GM19328 (cell line): ENCODE results near the gene CAMKMT.
"Not testable (repeated sequence)": the region's sequence is repeated elsewhere in the genome, so short reads cannot be mapped to it uniquely, and the experiment has no call there.

ENCODE experiments used
- ATAC-seq: cut with Tn5 transposase; IDR thresholded peaks from one replicate; pipeline ENCODE4 v1.9.1; 2021; ENCODE audit warnings: mild to moderate bottlenecking, moderate library complexity; ENCODE audit not compliant: unreplicated experiment

Gene CAMKMT

GRCh38 chr2:44580875-44581515 is 219.2 kb downstream of the CAMKMT start:
- ATAC-seq: no peak

DNA sequence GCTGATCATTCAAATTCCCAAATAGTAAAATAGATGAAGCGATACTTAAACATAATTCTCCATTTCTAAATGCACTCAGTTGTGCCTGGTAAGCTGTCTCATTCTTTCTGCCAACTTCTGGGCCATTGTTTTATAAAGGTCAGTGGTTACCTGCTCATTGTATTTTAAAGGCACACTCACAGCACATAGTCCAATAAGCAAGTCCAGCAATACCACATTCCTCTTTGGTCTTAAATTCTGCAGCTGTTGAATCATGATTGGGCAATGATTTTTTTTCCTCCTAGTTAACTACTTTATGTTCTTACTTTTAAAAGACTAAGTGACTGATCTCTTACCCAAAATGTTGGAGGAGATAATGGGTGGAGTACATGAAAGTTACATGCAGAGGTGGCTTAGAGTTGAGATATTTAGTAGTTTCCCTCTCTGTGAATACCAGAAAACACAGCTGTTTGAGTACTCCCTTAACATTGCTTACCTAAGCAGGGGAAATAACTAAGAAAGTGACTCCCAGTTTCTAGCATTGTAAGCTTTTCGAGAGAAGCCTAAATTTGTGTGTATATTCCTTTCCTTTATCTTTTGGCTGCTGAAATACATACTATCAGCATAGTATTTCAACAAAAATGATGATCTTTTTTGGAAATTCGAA is 220.7 kb downstream of the CAMKMT start:
- no peak for ATAC-seq

- ATAC-seq: not testable (repeated sequence)
Observed at GRCh38 chr2:44595615-44596014, 233.9 kb downstream of the CAMKMT start.

DNA sequence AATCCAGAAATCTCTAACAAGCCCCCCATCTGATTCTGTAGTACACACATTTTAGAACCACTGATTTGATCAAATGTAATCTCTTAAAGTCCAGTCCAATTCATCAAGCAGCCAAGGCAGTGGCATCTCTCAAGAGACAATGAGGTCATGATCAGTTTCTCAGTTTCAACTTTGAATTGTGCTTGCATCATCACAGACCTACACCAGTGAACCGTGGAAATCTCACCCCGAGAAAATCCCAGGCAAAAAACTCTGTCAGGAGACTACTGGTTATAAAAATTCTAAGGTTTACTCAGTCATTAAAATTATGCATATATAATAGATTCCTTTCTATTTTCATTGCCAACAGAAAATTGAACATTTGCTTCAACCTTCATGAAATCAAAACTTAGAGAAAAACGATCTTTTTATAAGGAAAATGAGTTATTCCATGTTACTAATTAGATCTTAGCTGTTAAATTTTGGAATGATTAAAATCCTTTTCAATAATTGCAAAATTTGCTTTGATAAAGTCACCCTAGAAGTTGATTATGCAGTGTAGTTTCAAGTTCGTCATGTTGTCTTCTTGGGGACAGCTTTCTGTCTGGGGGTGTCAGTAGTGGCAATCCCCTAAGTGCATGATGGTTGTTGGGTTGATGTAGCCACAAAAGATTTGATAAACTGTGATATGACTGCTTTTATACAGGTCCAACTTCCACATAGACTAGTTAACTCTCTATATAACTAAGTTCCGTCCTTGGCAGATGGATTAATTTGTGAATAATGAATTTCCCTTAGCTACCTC is 235.0 kb downstream of the CAMKMT start:
- ATAC-seq: no peak

DNA sequence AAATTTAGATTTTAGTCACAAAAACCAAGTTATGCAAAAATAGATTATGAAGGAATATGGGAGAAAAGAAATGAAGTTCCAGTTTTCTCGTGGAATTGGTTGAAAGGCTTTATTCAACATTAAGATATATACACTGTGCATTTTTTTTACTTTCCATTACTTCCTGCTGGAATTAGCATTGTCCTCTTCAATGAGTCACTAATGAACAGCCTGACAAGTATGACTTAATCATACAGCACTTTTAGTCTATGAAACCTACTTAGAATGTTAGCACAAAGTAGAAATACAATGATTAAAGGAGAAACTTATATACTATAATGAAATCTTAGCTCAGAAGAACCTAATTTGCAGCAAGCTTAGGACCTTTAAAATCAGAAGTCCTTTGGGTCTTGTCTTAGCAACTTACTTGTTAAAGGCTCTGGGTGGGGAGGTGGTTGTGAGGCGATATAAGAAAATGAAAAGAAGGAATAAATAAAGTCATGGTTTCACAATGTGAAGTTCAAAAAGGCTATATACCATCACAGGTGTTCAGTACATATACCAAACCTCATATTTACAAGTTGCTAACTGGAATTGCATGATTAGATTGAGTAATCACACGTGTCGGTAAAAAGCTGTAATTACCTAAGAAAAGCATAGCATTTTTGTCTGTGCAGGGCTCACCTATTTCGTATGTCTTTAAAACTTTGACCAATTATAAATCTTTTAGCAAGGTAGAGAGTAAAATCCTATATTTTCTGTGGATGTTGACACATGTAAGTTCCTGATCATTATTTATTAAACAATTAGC is 236.8 kb downstream of the CAMKMT start:
- ATAC-seq: no peak

DNA sequence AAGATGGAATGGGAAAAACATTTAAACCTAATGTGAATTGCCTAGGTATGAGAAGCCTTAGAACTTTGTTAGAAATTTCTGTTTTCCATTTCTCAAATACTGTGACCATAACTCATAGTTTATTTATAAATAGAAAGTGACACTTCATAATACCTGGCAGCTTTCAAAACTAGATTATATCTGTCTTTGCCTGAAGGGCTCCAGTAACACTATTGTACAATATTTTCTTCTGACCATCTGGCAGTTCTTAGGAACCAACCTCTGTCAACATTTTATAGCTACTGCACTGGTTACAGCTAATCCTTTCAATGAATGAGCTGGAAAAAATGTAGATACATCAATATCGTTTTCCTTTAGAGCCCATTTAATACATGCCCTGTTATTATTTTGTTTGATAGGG is 237.4 kb downstream of the CAMKMT start:
- ATAC-seq: no peak

DNA sequence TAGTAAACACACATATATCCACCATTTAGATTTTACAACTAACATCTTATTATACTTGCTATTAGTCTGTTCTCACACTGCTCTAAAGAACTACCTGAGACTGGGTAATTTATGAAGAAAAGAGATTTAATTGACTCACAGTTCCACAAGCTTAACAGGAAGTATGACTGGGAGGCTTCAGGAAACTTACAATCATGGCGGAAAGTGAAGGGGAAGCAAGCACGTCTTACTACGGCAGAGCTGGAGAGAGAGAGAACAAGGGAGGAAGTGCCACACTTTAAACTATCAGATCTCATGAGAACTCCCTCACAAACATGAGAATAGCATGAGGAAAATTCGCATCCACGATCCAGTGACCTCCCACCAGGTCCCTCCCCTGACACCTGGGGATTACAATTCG is 240.7 kb downstream of the CAMKMT start:
- ATAC-seq: no peak

DNA sequence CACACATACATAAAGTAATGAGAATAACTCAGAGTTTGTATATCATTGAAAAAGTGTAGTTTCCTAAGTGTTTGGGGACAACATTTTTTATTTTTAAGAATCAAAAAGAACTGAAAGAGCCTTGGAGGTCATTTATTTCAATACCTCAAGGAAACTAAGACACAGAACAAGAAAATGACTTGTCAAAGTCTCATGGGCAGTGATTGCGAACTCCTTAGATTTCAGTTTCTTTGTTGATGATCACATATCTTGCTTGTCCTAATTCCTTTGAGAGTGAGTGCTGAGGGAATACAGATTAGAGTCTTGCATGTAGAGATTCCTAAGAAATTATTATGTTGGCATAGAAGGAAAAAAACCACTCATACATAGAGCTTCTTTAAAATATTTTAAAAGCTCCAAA is 243.8 kb downstream of the CAMKMT start:
- ATAC-seq: no peak

DNA sequence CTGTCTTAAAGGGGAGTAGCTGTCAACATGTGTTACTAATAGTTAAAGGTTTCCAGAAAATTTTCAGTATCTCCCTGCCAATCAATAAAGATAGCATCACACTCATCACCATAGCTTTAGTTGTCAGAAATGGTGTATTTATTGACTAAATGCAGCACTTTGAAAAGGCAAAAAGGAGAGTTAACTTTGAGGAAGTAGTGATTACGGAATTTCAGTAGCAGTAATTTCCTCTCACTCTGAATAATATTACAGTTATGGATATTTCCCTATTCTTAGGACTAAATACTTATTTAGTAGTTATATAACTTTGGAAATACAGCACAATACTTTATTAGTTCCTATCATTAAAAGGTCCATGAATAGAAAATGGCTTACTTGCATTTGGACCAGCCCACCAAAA is 250.5 kb downstream of the CAMKMT start:
- ATAC-seq: no peak

DNA sequence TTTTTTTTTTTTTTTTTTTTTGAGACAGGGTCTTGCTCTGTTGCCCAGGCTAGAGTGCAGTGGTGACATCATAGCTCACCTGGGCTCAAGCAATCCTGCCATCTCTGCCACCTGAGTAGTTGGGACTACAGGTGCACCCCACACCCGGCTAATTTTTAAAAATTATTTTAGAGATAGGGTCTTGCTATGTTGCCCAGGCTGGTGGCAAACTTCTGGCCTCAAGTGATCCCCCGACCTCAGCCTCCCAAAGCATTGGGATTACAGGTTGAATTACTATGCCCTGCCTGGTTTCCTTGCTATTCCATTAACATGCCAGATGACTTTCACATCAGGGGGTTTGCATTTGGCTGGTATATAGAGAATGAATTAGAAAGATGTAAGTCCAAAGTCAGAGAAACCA is 253.2 kb downstream of the CAMKMT start:
- ATAC-seq: no peak

- no peak for ATAC-seq
Observed at GRCh38 chr2:44615950-44616518, 254.3 kb downstream of the CAMKMT start.

- ATAC-seq: peak; percentile 64
Observed at GRCh38 chr2:44616667-44617155, 255.0 kb downstream of the CAMKMT start.

- no peak for ATAC-seq
Observed at GRCh38 chr2:44618251-44619023, 256.7 kb downstream of the CAMKMT start.

- ATAC-seq: no peak
Observed at GRCh38 chr2:44620189-44620990, 258.6 kb downstream of the CAMKMT start.

- no peak for ATAC-seq
Observed at GRCh38 chr2:44623622-44624351, 262.0 kb downstream of the CAMKMT start.

DNA sequence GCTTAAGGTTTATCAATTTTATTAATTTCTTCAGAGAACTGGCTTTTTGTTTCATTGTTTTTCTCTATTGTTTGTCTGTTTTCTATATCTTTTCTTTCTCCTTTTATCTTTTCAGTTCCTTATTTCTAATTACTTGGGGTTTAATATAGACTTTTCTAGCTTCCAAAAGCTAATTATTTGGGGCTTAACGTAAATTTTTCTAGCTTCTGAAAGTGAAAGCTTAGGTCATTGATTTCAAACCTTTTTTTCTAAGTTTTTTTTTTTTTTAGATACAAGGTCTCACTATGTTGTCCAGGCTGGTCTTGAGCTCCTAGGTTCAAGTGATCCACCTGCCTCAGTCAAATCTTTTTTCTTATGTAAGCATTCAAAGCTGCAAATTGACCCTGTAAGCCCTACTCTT is 266.6 kb downstream of the CAMKMT start:
- ATAC-seq: no peak

GRCh38 chr2:44632931-44633689 is 271.4 kb downstream of the CAMKMT start:
- no peak for ATAC-seq

- ATAC-seq: no peak
Observed at GRCh38 chr2:44635725-44636124, 274.0 kb downstream of the CAMKMT start.
